ENCODE data around the gene B4GALT5. TPM values are rescaled to one million over a fixed set of nuclear protein-coding genes. Genes with fewer than 3 reads are reported as not detected.
"Not testable (repeated sequence)": the region's sequence is repeated elsewhere in the genome, so short reads cannot be mapped to it uniquely, and the experiment has no call there.

The B4GALT5 gene, protein sequence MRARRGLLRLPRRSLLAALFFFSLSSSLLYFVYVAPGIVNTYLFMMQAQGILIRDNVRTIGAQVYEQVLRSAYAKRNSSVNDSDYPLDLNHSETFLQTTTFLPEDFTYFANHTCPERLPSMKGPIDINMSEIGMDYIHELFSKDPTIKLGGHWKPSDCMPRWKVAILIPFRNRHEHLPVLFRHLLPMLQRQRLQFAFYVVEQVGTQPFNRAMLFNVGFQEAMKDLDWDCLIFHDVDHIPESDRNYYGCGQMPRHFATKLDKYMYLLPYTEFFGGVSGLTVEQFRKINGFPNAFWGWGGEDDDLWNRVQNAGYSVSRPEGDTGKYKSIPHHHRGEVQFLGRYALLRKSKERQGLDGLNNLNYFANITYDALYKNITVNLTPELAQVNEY
- 10 to 100 TPM; 37.6 to 39.3 TPM for total RNA-seq

GRCh38 chr20:49713753-49714712 lies at the start of gene B4GALT5:
Gene B4GALT5 (minus strand): TSS chr20:49713878. CDS start chr20:49713690, 188 bp downstream.
- ChIA-PET POLR2A (interaction anchor here (0.9 to 1.1 kb wide), 2 partner anchors 35 to 67 kb away, joined by 3 to 11 read pairs; no protein-coding TSS in a partner anchor), CTCF (interaction anchor here (0.6 to 1.8 kb wide), 4 partner anchors 11 to 166 kb away, joined by 4 to 5 read pairs (median 4); no protein-coding TSS in a partner anchor)

- CTCF ChIA-PET: no interaction called here
- POLR2A ChIA-PET: interaction anchor here (0.6 kb wide), 1 partner anchor 20 kb away, joined by 3 read pairs; no protein-coding TSS in a partner anchor
Observed at GRCh38 chr20:49762940-49763766, 49.5 kb upstream of the B4GALT5 start.

DNA sequence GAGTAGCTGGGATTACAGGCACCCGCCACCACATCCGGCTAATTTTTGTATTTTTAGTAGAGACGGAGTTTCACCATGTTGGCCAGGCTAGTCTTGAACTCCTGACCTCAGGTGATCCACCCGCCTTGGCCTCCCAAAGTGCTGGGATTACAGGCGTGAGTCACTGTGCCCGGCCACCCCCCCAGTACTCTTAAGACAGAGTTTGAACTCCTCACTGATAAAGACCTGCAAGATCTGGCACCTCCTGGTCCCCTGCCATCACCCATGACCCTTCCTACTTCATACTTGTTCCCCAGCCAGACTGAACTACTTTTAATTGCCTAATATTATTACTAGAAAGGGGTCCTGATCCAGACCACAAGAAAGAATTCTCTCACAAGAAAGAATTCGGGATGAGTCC lies 48.2 kb upstream of the B4GALT5 start:
- CTCF ChIA-PET: interaction anchor here (0.7 kb wide), 1 partner anchor 595 kb away, joined by 4 read pairs; no protein-coding TSS in a partner anchor
- POLR2A ChIA-PET: not testable (repeated sequence)

DNA sequence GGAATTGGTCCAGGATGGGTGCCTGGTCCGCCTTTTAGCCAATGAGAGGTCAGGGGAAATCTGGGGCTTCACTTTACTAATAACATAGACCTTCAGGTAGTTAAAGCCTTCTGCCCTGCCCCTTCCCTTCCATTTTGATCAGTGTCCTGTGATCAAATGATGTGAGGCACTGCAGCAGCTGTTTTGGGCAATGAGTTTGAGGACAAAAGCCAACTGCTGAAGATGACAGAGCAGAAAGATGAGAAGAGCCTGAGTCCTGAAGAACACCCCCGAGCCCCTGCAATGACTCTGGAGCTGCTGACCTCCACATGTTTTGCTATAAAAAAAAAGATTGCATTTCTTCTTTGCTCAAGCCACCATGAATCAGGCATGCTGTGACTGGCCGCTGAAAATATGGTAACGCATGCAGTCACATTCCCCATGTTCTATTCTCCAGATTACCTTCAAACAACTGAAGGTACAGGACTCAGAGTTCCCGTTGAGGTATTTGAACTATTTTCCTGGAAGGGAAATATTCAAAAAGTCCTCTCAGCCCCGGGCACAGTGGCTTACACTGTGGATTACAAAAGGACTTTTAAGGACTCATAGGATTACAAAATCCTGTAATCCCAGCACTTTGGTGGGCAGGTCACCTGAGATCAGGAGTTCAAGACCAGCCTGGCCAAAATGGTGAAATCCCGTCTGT lies 45.7 kb upstream of the B4GALT5 start:
- ChIA-PET POLR2A (no interaction called here), CTCF (no interaction called here)

DNA sequence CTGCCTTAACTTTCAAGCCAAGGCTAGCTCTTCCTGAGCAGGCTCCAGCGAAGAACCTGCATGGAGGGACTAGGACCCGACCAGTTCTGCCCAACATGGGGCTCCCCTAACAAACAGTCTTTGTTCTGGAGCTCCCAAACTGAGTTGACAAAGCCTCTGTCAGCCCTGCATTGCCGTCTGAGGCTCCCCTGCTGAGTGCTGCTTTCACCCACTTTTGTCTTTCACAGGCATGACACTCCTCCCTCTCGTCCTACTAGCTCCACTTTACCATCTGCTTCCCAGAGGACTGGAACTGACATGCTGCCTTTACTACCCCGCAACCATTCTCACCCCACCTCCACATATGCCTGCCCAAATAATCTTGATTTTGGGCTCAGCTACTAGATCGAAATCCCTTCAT lies 45.1 kb upstream of the B4GALT5 start:
- POLR2A ChIA-PET: no interaction called here
- CTCF ChIA-PET: no interaction called here

DNA sequence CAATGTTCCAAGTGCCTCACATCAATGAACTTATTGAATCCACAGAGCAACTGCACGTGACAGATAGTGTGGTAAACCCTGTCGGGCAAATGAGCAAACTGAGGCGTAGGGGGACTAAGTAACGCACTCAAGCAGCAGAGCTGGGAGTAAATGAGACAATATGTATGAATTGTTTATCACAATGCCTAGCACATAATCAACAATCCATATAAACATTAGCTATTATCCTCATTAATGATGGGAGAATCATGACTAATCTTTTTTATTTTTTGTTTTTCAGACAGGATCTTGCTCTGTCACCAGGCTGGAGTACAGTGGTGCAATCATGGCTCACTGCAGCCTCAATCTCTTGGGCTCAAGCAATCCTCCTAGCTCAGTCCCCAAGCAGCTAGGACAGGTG lies 43.9 kb upstream of the B4GALT5 start:
- CTCF ChIA-PET: interaction anchor here (0.6 kb wide), 1 partner anchor 89 kb away, joined by 3 read pairs; no protein-coding TSS in a partner anchor
- POLR2A ChIA-PET: interaction anchor here (0.6 kb wide), 1 partner anchor 158 kb away, joined by 7 read pairs; the partner anchor contains the start of gene SPATA2

DNA sequence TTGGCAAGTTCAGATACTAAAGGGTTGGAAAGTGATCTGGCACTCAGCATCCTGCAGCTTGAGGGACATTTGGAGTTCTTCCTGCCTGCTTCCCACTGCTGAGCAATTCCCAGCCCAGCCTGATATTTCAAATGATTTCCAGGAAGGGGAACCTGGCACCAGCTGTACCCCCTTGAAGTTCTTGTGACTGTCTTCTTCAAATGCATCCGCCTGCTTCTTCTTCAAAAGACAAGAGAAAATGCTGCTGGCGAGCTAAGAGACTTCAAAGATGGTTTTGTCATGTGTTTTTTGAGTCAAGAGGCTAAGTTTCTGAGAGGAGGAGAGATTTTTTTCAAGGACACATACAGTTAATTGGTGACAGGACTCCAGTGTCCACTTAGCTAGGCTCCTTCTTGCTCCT lies 42.6 kb upstream of the B4GALT5 start:
- CTCF ChIA-PET: interaction anchor here (0.6 kb wide), 1 partner anchor 10 kb away, joined by 3 read pairs; no protein-coding TSS in a partner anchor
- POLR2A ChIA-PET: no interaction called here

- POLR2A ChIA-PET: no interaction called here
Observed at GRCh38 chr20:49754596-49754995, 40.9 kb upstream of the B4GALT5 start.

GRCh38 chr20:49753133-49753532 lies 39.5 kb upstream of the B4GALT5 start:
- CTCF ChIA-PET: interaction anchor here (0.7 kb wide), 2 partner anchors 73 to 513 kb away, joined by 3 to 5 read pairs; no protein-coding TSS in a partner anchor
- POLR2A ChIA-PET: interaction anchor here (0.6 kb wide), 1 partner anchor 479 kb away, joined by 4 read pairs; no protein-coding TSS in a partner anchor

More at GRCh38 chr20:49754596-49754995, 40.9 kb upstream of the B4GALT5 start:
- CTCF ChIA-PET: no interaction called here

- CTCF ChIA-PET: no interaction called here
- POLR2A ChIA-PET: no interaction called here
Observed at GRCh38 chr20:49752201-49752903, 38.7 kb upstream of the B4GALT5 start.

DNA sequence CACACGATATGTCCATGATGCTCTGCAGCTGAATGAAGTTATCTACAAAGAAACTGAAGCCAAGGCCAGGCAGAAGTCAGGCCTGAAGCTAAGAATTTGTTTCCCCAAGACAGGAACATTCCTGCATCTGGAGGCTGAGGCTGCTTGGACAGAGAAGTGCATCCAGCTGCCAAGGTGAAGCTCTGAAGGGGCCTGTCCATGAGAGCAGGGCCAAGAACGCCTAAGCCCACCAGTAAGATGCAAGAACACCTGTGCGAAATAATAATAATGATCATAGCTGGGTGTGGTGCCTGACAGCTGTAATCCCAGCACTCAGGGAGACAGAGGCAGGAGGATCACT lies 37.7 kb upstream of the B4GALT5 start:
- ChIA-PET CTCF (interaction anchor here (0.5 kb wide), 1 partner anchor 25 kb away, joined by 3 read pairs; no protein-coding TSS in a partner anchor), POLR2A (interaction anchor here (0.7 kb wide), 1 partner anchor 62 kb away, joined by 3 read pairs; the partner anchor contains the start of gene SLC9A8)

DNA sequence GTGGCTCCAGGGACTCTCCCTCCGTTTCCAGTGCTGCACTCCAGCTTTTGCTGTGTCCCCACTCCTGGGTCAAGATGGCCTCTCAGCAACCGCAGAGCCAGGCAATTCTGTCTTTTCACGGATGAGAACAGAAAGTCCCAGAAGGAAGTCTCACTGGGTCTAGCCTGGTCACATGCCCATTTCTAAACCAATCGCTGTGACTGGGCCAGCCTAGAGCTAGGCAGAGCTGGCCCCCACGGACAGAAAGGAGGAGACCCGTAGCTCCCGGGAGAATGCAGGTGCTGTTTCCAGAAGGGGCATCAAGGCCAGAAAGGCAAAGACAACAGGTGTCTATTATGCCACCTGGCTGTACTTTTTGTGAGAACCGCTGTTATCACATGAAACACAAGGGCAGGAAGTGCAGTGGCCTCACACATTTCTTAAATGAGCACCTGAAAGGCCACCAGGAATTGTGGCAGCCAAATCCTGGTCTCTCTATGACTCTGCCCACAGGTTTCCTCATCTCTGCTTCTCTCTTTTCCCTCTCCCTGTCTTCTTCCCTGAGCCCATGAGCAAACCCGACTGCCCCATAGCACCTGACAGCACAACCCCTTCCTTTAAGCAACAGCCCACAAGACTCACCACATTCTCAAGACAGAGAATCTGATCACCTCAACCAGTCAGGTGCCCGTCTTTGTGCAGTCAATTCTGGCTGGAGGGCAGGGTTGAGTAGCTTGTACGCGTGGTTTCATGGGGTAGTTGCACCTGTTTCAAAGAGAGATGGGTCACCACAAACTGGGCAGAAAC lies 37.1 kb upstream of the B4GALT5 start:
- POLR2A ChIA-PET: interaction anchor here (0.7 kb wide), 1 partner anchor 62 kb away, joined by 3 read pairs; the partner anchor contains the start of gene SLC9A8
- CTCF ChIA-PET: interaction anchor here (0.5 kb wide), 1 partner anchor 26 kb away, joined by 3 read pairs; no protein-coding TSS in a partner anchor

- CTCF ChIA-PET: interaction anchor here (0.7 to 1.0 kb wide), 2 partner anchors 17 to 97 kb away, joined by 3 to 4 read pairs; no protein-coding TSS in a partner anchor
- POLR2A ChIA-PET: no interaction called here
Observed at GRCh38 chr20:49749625-49750024, 35.9 kb upstream of the B4GALT5 start.

DNA sequence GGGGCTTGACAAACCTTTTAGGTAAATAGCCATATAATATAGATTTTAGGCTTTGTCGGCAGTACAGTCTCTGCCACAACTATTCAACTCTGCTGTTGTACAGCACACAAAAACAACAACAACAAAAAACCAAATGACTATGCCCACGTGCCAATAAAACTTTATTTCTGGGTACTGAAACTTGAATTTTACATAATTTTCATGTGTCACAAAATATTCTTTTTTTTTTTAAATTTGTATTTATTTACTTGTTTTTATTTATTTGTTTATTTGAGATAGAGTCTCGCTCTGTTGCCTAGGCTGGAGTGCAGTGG lies 34.8 kb upstream of the B4GALT5 start:
- POLR2A ChIA-PET: no interaction called here
- CTCF ChIA-PET: interaction anchor here (1.0 kb wide), 1 partner anchor 15 kb away, joined by 3 read pairs; no protein-coding TSS in a partner anchor

- CTCF ChIA-PET: no interaction called here
- POLR2A ChIA-PET: no interaction called here
Observed at GRCh38 chr20:49747707-49748524, 34.2 kb upstream of the B4GALT5 start.

DNA sequence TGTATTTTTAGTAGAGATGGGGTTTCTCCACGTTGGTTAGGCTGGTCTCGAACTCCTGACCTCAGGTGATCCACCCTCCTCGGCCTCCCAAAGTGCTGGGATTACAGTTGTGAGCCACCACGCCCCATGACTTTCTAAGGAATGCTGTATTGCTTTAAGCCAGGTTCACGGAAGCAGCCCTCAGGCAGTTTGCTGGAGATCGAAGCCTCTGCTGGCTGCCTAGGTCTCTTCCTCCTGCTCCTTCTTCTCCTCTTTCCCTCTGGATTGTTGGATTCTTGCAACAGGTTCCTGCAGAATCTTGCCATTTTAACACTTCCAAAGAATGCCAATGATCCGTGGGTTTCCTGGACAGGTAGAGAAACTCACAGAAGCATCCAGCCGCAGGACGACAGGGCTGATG lies 29.3 kb upstream of the B4GALT5 start:
- ChIA-PET CTCF (no interaction called here), POLR2A (no interaction called here)

Data from activated CD8-positive, alpha-beta memory T cell treated with anti-CD3 and anti-CD28 coated beads for 36 hours (primary cell).